Activated CD4-positive, alpha-beta T cell treated with anti-CD3 and anti-CD28 coated beads, Interleukin-2, amount 50 U/mL, for 1 hour (primary cell): ENCODE data around the gene BMP8B.
A peak's percentile ranks its signal among the peaks of the same experiment; 100 is the strongest.
"Not testable (repeated sequence)": the region's sequence is repeated elsewhere in the genome, so short reads cannot be mapped to it uniquely, and the experiment has no call there.

Experiments used
- DNase-seq: peaks from one replicate; pipeline ENCODE4 v3.0.0-alpha.2; 2020

Gene BMP8B

GRCh38 chr1:39812913-39813312 is 24.2 kb upstream of the BMP8B start:
- no peak for DNase-seq

GRCh38 chr1:39808784-39809517 is 20.3 kb upstream of the BMP8B start:
- no peak for DNase-seq

GRCh38 chr1:39805385-39805784 is 16.7 kb upstream of the BMP8B start:
- DNase-seq: no peak

- DNase-seq: no peak
Observed at GRCh38 chr1:39802496-39803260, 14.0 kb upstream of the BMP8B start.

GRCh38 chr1:39800471-39800835 is 11.8 kb upstream of the BMP8B start:
- DNase-seq: no peak

GRCh38 chr1:39799770-39800470 is 11.3 kb upstream of the BMP8B start:
- DNase-seq: peak; percentile 65

DNA sequence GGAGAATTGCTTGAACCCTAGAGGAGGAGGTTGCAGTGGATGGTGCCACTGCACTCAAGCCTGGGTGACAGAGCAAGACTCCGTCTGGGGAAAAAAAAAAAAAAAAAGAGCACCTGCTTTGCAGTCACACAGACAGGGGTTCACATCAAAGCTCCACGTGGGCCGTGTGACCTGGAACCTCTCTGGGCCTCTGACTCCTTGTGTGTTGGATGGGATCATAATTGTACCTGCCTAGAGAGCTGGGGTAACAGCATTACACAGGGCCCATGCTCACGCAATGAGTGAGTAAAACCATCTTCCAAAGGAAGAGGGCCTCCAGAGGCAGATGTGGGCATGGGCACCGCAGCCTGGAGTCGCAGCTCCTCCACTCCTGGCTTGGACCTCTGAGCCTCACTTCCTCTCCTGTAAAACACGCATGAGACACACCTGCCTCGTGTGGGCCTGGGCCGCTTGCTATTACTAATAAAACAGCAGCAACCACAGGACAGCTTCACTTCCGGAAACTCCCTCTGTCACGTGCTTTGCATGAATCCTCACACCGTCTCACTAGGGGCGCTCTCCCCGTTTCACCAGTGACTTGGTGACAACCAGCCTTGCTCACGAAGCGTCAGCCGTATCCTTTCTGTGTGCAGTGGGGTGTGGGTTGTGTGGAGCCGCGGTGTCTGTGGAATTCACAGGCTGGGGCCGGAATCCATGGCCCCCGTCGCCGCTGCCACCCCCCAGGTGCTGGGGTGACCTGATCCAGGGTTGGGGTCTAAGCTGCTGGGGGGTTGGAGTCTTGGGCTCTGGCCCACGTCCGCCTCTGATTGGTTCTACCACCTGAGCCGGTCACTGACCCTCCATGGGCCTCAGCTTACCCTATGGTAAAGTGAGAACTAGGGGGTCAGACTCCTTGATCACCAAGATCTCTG is 10.4 kb upstream of the BMP8B start:
- DNase-seq: peak; percentile 85

GRCh38 chr1:39795651-39796050 is 7.0 kb upstream of the BMP8B start:
- no peak for DNase-seq

GRCh38 chr1:39791838-39792237 is 3.2 kb upstream of the BMP8B start:
- no peak for DNase-seq

- no peak for DNase-seq
Observed at GRCh38 chr1:39789571-39790110, 976 bp upstream of the BMP8B start.

DNA sequence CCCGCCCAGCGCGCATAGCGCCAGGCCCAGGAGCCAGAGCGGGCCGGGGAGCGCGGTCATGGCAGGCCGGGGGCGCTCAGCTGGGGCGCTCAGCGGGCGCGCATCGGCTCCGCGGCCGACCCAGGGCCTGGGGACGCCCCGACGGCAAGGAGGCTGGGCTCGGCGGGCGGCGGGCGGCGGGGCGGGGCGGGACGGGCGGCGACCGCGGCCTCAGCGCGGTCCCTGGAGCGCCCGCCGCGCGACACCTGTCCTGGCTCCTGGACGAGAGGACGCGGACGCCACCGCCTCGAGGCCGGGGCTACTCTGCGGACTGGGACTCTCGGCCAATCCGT is 273 bp downstream of the BMP8B start:
- no peak for DNase-seq

DNA sequence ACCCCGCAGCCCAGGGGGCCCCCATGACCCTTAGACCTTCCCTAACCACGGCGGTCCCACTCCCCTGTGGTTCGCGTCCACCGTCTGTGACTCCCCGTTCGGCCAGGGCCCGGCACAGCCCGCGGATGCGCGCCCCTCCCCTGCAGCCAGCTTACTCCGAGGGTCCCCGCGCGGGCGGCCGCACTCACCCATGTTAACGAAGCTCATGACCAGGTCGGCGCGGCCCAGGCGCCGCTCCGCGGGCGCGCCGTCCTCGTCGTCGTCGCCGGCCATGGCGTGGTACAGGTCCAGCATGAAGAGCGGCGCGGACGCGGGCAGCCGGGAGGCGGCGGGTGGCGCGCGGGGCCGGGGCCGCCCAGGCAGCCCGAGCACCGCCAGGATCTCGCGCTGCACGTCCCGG is 701 bp downstream of the BMP8B start:
- not testable (repeated sequence) for DNase-seq

DNA sequence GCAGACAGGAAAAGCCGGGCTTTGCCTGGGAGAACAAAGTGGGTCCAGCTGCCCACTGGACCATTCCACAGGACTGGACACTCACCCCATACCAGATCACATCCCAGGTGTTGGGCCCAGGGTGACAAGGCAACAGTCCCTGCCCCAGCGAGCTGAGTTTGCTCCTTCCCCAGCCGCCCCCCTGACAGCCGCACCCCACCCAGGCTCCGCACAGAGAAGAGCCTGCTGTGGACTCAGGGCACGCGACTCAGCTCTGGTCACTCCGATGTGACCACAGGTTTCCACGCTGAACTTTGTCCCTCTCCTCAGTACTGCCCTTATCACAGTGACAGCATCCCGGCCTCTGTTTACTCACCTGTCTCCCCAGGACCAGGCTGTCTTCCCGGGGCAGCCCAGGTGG is 1.2 kb downstream of the BMP8B start:
- DNase-seq: no peak

DNA sequence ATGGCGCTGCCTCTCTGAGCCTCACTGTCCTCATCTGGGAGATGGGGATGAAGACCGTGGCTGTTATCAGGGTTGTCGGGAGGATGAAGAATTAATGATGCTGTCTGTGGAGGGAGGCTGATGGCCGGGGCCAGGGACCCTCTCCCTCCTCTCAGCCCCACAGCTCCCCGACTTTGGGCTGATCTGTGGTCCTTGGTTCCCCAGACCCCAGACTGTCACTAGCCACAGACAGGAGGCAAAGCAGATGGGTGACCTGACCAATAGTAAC is 1.6 kb downstream of the BMP8B start:
- DNase-seq: not testable (repeated sequence)

GRCh38 chr1:39786303-39787107 is 2.2 kb downstream of the BMP8B start:
- DNase-seq: not testable (repeated sequence)

DNA sequence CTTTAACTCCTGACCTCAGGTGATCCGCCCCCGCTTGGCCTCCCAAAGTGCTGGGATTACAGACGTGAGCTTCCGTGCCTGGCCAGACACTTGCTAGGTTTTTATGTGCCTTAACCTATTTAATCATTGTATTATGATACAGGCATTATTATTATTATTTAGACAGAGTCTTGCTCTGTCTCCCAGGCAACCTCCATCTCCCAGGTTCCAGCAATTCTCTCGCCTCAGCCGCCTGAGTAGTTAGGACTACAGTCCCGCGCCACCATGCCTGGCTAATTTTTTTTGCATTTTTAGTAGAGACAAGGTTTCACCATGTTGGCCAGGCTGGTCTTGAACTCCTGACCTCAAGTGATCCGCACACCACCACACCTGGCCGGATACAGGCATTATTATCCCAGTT is 6.0 kb downstream of the BMP8B start:
- not testable (repeated sequence) for DNase-seq

GRCh38 chr1:39782103-39782502 is 6.6 kb downstream of the BMP8B start:
- DNase-seq: no peak

DNA sequence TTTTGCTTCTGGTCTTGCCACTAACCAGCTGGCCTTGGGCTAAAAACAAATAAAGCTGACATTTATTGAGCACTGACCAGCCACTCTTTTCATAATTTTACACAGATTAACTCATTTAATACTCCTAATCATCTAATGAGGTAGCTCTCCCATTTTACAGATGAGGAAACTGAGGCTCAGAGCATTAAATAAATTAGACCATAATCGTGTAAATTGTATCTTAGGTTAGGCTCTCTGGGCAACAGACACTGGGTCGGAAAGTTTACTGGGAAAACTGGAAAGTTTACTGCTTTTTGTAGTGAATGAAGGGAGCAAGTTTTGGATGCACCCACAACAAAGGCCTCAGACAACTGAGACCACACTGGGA is 7.3 kb downstream of the BMP8B start:
- DNase-seq: no peak

DNA sequence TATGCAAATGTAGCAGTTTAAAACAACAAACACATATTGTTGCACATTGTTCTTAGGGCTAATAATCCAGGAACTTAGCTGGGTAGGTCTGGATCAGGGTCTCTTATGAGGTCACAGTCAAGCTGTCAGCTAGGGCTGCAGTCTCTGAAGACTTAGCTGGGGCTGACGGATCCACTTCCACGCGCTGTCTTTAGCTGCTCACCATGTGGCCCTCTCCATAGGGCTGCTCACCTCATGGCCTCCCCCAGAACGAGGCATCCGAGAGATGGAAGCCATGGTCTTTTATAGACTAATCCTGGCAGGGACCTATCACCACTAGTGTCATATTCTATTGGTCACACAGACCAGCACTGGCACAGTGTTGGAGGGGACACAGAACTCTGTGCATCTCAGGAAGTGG is 8.8 kb downstream of the BMP8B start:
- DNase-seq: no peak

GRCh38 chr1:39779137-39779536 is 9.5 kb downstream of the BMP8B start:
- no peak for DNase-seq

GRCh38 chr1:39778463-39779099 is 10.1 kb downstream of the BMP8B start:
- not testable (repeated sequence) for DNase-seq

DNA sequence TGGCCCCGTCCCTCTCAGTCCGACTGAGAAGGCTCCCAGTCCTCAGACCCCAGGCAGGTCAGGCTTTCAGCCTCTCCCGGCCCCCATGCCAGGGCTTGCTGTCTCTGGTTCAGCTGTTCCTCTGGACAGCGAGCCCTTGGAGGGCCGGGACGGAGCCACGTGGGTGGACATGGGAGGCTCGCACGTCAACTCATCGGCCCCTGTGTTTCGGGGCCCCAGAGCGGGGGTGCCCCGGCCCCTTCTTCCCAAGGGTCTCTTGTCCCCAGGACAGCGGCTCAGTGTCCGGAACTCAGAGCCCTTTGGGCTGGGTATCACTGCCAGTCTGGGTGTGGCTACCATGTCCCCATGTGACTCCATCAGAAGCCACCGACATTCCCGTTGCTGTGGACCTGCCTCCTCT is 10.8 kb downstream of the BMP8B start:
- DNase-seq: not testable (repeated sequence)
